Measurements from ENCODE around the gene ACTN1. TPM values are rescaled to one million over a fixed set of nuclear protein-coding genes. Genes with fewer than 3 reads are reported as not detected.

Gene ACTN1
- total RNA-seq: 621 and 852 TPM in 2 replicates

DNA sequence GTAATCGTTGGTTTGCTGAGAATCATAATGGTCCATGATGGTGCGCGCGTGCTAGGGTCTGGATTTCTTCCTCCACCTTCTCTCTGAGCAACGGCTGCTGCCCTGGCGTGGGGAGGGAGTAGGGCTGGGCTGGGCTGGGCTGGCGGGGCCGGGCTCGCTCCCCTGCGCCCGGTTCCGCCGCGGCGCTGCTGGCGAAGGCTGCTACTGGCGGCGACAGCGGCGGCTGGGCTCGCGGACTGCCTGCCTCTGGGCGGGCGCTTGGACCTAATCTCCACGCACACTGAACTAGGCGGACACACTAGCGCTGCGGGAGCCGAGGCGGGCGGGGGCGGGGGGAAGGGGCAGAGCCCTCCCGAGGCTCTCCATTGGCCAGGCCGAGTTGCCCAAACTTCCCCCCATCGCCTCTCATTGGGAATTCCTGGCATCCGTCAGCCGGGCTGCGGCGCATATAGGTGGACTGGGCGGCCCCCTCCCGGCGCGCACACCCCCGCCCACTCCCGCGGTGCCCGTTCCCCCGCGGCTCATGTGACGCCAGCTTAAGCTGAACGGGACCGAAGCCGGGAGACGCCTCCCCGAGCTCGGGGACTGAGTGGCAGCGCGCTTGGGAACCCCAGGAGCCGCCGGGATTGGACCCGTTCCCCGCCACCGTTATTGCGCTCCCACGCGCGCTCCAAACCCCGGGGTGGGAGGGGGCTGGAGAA lies at the start of gene ACTN1:
TSS of gene ACTN1 (minus strand) at position 282 of the 701 bp plus-strand sequence. CDS start at position 36, 246 bp downstream.

Small RNAs within 50 kb of the gene (small RNA-seq; reads per million reads assigned to genes)
- not detected for gene BANF1P1 (ENCODE audit: low replicate concordance)
- gene HMGN1P3 (ENCODE audit: low replicate concordance): not detected
- gene RPS29P1 (ENCODE audit: low replicate concordance): not detected

Other genes starting within 250 kb of the ACTN1 start
- gene ZFP36L1, start 186.2 kb downstream of the ACTN1 start, total RNA-seq: 99.6 and 133 TPM in 2 replicates
- 24.8 and 24.9 TPM in 2 replicates for gene DCAF5, start 173.8 kb upstream of the ACTN1 start, total RNA-seq
- gene EXD2, start 212.2 kb upstream of the ACTN1 start, total RNA-seq: 16.6 and 18.2 TPM in 2 replicates